ENCODE measurements around the gene SHISA6. TPM values are rescaled to one million over a fixed set of nuclear protein-coding genes. Genes with fewer than 3 reads are reported as not detected.

SHISA6 gene
- total RNA-seq, 1 donor from 2014 or later = not detected

DNA sequence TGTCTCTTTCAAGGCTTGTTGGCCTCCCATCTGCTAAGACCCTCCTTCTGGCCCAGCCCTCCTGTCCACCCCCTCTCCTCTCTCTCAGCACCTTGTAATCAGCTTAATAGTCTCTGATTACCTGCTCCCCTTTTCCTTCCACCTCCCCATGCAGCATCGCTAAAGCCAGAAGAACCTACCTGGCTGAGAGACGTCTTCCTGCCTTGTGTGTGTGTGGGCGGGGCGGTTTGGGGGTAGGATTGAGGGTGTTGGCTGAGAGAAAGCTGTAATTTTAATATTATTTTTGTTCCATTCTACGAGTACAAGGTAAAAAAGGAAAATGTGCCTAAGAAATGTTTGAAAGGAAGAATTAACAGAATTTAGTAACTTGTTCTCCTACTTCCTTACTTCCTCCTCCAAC, 360.6 kb downstream of the SHISA6 start:
- DNase-seq = no peak

DNA sequence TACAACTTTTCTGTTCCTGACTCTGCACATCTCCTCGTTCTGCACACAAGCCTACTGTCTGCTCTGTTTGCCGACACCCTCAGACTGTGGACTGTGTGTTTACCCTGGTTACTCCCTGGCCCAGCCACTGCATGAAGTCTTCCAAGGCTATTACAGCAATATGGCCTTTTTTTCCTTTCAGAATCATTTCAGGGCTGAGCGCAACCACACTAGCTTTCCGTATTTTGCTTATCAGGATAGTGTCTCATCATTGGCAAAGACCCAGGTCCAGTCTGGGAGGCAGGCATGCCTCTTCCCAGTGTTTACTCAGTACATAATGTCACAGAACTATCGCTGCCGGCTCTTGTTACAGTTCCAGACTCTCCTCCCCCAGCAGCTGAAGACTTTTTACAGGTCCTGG, 367.4 kb downstream of the SHISA6 start:
- no peak for DNase-seq

- DNase-seq = no peak
Observed at GRCh38 chr17:11610999-11611566, 370.1 kb downstream of the SHISA6 start.

- DNase-seq = no peak
Observed at GRCh38 chr17:11612956-11613355, 371.9 kb downstream of the SHISA6 start.
